Keratinocyte (primary cell): ENCODE measurements around the gene ST6GALNAC6. TPM values are rescaled to one million over a fixed set of nuclear protein-coding genes. Genes with fewer than 3 reads are reported as not detected.

Experiments
- DNase-seq: peaks from one replicate; pipeline ENCODE4 v3.0.0-alpha.2; 2011; ENCODE audit warnings: low read depth, missing footprints, low spot score
- FAIRE-seq: peaks from 2 replicates; lab custom pipeline; 2011; peaks lifted over from hg19 to GRCh38; lab: Jason Lieb, UNC
- H2AFZ ChIP-seq: 2 replicates; pipeline ENCODE4 v1.6.0; 2012; ENCODE audit warnings: low read length, control low read depth, inconsistent platforms; ENCODE audit not compliant: control insufficient read depth
- H3K27ac ChIP-seq: 2 replicates; pipeline ENCODE4 v1.5.1; 2011; ENCODE audit warnings: low read length; ENCODE audit not compliant: control insufficient read depth, insufficient read depth
- H3K27me3 ChIP-seq: 3 replicates; pipeline ENCODE4 v1.6.0; 2011; ENCODE audit warnings: low read length; ENCODE audit not compliant: control insufficient read depth, insufficient read depth; ENCODE audit errors: extremely low read depth
- H3K36me3 ChIP-seq, 2 experiments: 2 replicates in 1 of 2; 3 replicates in 1 of 2; pipeline ENCODE4 v1.5.1; 2011; ENCODE audit warnings: low read length in 2 of 2, mild to moderate bottlenecking in 1 of 2; ENCODE audit not compliant: control insufficient read depth in 2 of 2, insufficient read depth in 2 of 2; ENCODE audit errors: extremely low read depth in 1 of 2
- H3K4me1 ChIP-seq: 3 replicates; pipeline ENCODE4 v1.5.1; 2011; ENCODE audit warnings: low read length; ENCODE audit not compliant: control insufficient read depth, insufficient read depth; ENCODE audit errors: extremely low read depth
- H3K4me2 ChIP-seq: 3 replicates; pipeline ENCODE4 v1.6.0; 2011; ENCODE audit warnings: low read depth, low read length; ENCODE audit not compliant: control insufficient read depth, insufficient read depth; ENCODE audit errors: extremely low read depth
- H3K4me3 ChIP-seq, 3 experiments: fragments of 200-600 bp in 1 of 3; sonication (generic) in 1 of 3; 2 replicates in 2 of 3; 3 replicates in 1 of 3; pipeline ENCODE4 v1.5.1; 2011 to 2016; ENCODE audit warnings: low read length in 3 of 3, mild to moderate bottlenecking in 3 of 3, control low read depth in 2 of 3, inconsistent platforms in 1 of 3, low read depth in 1 of 3, mixed read lengths in 1 of 3, mixed run types in 1 of 3, moderate library complexity in 1 of 3; ENCODE audit not compliant: control insufficient read depth in 2 of 3, insufficient read depth in 2 of 3; ENCODE audit errors: extremely low read depth in 1 of 3
- H3K79me2 ChIP-seq: 2 replicates; pipeline ENCODE4 v1.6.0; 2012; ENCODE audit warnings: low read length; ENCODE audit not compliant: control insufficient read depth, insufficient read depth
- H3K9ac ChIP-seq: 3 replicates; pipeline ENCODE4 v1.6.0; 2011; ENCODE audit warnings: low read length; ENCODE audit not compliant: control insufficient read depth, insufficient read depth; ENCODE audit errors: extremely low read depth
- H3K9me1 ChIP-seq: 3 replicates; pipeline ENCODE4 v1.6.0; 2011; ENCODE audit warnings: low read length; ENCODE audit not compliant: control insufficient read depth, insufficient read depth; ENCODE audit errors: extremely low read depth
- H3K9me3 ChIP-seq: 2 replicates; pipeline ENCODE4 v1.5.1; 2012; ENCODE audit warnings: low read depth, low read length; ENCODE audit not compliant: control insufficient read depth
- H4K20me1 ChIP-seq: 3 replicates; pipeline ENCODE4 v1.6.0; 2011; ENCODE audit warnings: low read length; ENCODE audit not compliant: control insufficient read depth, insufficient read depth; ENCODE audit errors: extremely low read depth
- EZH2 ChIP-seq: IDR thresholded peaks from one replicate; pipeline ENCODE4 v1.6.1; 2012; ENCODE audit warnings: inconsistent platforms, mild to moderate bottlenecking, low read length, moderate library complexity
- dilution Hi-C: fragments of 300-500 bp; cut with MboI; formaldehyde crosslinking; loops from one replicate; pipeline ENCODE4 v1.7.0; 2020; ENCODE audit warnings: low sequenced_read_pairs; ENCODE audit not compliant: extremely low pct_ligation_motif_present
- polyA plus RNA-seq, 5 experiments: library from polyadenylated mRNA; depleted of rRNA in 3 of 5; stranded (reverse) in 3 of 5; stranded (forward) in 1 of 5; unstranded in 1 of 5; fragments of >200 nt; gene quantifications; 1 replicate in 1 of 5; 2 replicates in 3 of 5; 3 replicates in 1 of 5; pipeline versions ENCODE4 v1.2.1 to v1.2.3, GENCODE V29; 2011 to 2012; ENCODE audit warnings: missing spikeins in 2 of 5, low read depth in 1 of 5, low replicate concordance in 1 of 5
- TF ChIP-seq, protein P1 (sequence below), 3 experiments: IDR thresholded peaks in 1 of 3; conservative IDR thresholded peaks in 1 of 3; optimal IDR thresholded peaks in 1 of 3; 2 replicates in 2 of 3; 3 replicates in 1 of 3; pipeline versions ENCODE3 to v1.5.1; 2011; ENCODE audit warnings: low read length in 3 of 3, mild to moderate bottlenecking in 3 of 3, moderate library complexity in 2 of 3, control low read depth in 1 of 3, inconsistent platforms in 1 of 3; ENCODE audit not compliant: insufficient read depth in 2 of 3; ENCODE audit errors: extremely low read depth in 1 of 3

The ST6GALNAC6 gene
- polyA plus RNA-seq, 1 donor (not counting 4 experiments of a cell fraction or from before 2014, with no cell fraction given) = 21.1 TPM

DNA sequence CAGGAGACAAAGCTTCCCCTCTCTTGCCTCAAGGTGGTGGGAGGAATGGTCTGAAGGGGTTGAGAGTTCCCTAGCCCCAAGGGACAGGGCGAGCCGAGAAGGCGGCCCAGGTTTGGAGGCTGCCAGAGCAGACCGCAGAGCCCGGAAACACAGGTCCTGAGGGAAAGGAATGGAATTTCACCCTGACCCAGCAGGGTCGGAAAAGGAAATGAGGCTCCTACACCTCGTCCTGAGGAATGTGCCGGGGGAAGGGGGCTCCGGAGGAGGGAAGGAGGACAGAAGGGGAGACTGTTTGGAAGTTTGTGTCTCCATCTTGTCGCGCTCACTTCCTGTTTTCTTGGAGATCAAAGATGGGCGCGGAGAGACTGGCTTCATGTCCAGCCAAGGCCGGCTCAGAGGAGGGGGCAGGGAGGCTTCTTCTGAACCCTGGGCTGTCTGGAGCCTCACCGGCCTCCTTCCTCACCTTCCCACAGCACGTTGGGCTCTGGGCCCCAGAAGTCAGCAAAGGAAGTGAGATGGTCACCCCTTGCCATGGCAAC lies 54.5 kb downstream of the ST6GALNAC6 start:
- H4K20me1 ChIP-seq = no peaks in the 10 kb centered on the region
- H3K4me2 ChIP-seq = no peak overlapping the region
- H3K9ac ChIP-seq = no peak overlapping the region
- DNase-seq (no peak), FAIRE-seq (no peak)
- H2AFZ ChIP-seq = no peak overlapping the region
- H3K9me3 ChIP-seq = peaks cover 9% of the 10 kb centered on the region
- peaks cover 4% of the 10 kb centered on the region for H3K4me1 ChIP-seq
- no peak overlapping the region for H3K4me3 ChIP-seq
- no peaks in the 10 kb centered on the region for H3K79me2 ChIP-seq
- dilution Hi-C loops = no loop called here
- TF ChIP-seq, protein P1, sequence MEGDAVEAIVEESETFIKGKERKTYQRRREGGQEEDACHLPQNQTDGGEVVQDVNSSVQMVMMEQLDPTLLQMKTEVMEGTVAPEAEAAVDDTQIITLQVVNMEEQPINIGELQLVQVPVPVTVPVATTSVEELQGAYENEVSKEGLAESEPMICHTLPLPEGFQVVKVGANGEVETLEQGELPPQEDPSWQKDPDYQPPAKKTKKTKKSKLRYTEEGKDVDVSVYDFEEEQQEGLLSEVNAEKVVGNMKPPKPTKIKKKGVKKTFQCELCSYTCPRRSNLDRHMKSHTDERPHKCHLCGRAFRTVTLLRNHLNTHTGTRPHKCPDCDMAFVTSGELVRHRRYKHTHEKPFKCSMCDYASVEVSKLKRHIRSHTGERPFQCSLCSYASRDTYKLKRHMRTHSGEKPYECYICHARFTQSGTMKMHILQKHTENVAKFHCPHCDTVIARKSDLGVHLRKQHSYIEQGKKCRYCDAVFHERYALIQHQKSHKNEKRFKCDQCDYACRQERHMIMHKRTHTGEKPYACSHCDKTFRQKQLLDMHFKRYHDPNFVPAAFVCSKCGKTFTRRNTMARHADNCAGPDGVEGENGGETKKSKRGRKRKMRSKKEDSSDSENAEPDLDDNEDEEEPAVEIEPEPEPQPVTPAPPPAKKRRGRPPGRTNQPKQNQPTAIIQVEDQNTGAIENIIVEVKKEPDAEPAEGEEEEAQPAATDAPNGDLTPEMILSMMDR (optimal IDR thresholded peaks at IDR 0.05 in 1 of 3, IDR thresholded peaks at IDR 0.05 in 1 of 3, conservative IDR thresholded peaks at IDR 0.05 in 1 of 3; ENCODE audit: extremely low read depth in 1 of 3, insufficient read depth in 2 of 3, low read length in 3 of 3) = no peak
- TF ChIP-seq EZH2 = no peak
- no peaks in the 10 kb centered on the region for H3K36me3 ChIP-seq
- no peak overlapping the region for H3K27ac ChIP-seq
- H3K27me3 ChIP-seq = no peaks in the 10 kb centered on the region
- H3K9me1 ChIP-seq = no peaks in the 10 kb centered on the region

DNA sequence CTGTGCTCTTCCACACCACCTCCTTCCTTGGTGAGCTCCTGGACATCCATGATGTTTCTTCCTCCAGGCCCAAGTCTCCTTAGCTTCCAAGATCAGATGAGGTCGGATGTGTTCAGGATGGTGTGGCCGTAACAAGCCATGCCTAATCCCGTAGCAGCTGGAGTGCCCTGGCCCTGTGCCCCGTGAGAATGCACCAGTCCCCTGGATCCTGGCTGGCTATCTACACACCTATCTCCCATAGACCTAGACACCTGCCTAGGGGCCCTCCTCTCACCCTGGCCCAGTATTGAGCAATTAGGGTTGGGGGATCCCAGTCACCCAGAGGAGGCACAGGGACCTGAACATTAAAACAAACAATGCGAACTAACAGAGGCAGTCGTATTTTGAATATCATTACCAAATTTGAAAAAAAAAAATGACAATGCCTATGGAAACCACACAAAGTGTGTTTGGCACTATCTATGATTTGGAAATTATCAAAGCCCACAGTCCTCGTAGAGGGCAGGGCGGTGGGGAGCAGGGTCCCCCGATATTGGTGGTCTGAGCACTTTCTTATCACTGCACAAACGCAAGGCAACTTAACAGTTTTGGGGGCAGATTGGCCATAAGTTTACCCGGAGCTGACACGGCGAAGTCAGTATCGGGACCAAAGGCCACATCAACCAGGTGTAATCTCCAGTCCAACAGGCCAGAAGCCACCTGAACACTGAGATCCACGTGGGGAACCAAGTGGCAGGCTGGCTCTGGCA lies 58.1 kb downstream of the ST6GALNAC6 start:
- FAIRE-seq = no peak
- Histone ChIP-seq H3K9me1 (no peaks in the 10 kb centered on the region), H3K27me3 (peaks cover 3% of the 10 kb centered on the region), H3K4me2 (no peak overlapping the region), H3K9ac (no peak overlapping the region), H2AFZ (no peak overlapping the region), H3K27ac (no peak overlapping the region), H3K9me3 (no peaks in the 10 kb centered on the region), H3K4me1 (peaks cover under 1% of the 10 kb centered on the region), H3K4me3 (no peak overlapping the region), H4K20me1 (no peaks in the 10 kb centered on the region), H3K79me2 (no peaks in the 10 kb centered on the region), H3K36me3 (no peaks in the 10 kb centered on the region)
- dilution Hi-C loops = no loop called here
- DNase-seq = no peak
- TF ChIP-seq, protein P1 (optimal IDR thresholded peaks at IDR 0.05 in 1 of 3, IDR thresholded peaks at IDR 0.05 in 1 of 3, conservative IDR thresholded peaks at IDR 0.05 in 1 of 3; ENCODE audit: extremely low read depth in 1 of 3, insufficient read depth in 2 of 3, low read length in 3 of 3) = no peak
- TF ChIP-seq EZH2 = no peak
